Fibroblast of pulmonary artery (primary cell): Measurements from ENCODE around the gene DBT.

Experiments used
- DNase-seq: peaks from one replicate; pipeline ENCODE4 v3.0.0-alpha.2; 2010; ENCODE audit warnings: low read depth
- H3K4me3 ChIP-seq: replicated peaks from 2 replicates; pipeline ENCODE4 v1.5.1; 2011; ENCODE audit warnings: low read depth, mild to moderate bottlenecking, control low read depth, low read length, moderate library complexity
- CTCF ChIP-seq: IDR thresholded peaks from 2 replicates; pipeline ENCODE4 v1.5.1; 2011; ENCODE audit warnings: mild to moderate bottlenecking, control low read depth, low read length, inconsistent platforms; ENCODE audit errors: missing control alignments

The DBT gene

DNA sequence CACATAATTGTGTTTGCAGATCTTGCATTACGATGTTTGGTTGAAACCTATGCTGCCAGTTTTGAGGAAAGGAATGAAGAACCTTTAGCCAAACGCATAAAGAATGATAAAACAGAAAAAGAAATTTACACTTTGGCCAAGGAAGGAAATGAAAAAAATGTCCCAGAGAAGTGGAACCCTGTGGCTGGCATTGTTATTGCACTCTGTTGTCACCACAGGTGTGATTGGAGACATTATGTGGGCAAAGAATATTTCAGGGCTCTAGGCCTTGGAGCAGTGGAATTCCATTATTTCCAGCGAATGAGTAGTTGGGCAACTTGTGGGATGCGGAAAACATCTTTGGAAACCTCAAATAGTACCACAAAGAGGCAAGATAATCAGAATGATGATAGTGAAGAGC is 101.8 kb downstream of the DBT start:
- DNase-seq = no peak
- no peak overlapping the region for H3K4me3 ChIP-seq
- no peak for TF ChIP-seq CTCF

GRCh38 chr1:100146958-100147357 is 102.7 kb downstream of the DBT start:
- TF ChIP-seq CTCF = no peak
- no peak overlapping the region for H3K4me3 ChIP-seq
- no peak for DNase-seq

DNA sequence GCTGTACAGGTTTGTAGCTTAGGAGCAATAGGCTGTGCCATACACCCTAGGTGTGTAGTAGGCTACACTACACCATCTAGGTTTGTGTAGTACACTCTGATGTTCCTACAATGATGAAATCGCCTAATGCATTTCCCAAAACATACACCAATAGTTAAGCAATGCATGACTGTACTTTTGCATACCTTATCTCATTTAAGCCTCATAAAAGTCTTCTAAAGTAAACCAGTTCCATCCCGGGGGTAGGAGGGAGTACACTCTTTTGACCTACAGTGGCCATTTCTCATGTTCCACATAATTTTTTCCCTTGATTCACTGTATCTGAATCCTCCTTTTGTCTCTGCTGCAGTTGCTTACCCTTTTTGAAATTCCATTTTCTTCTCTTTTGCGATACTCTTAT is 104.5 kb downstream of the DBT start:
- no peak overlapping the region for H3K4me3 ChIP-seq
- TF ChIP-seq CTCF = no peak
- DNase-seq = no peak

- no peak for TF ChIP-seq CTCF
- no peak for DNase-seq
- H3K4me3 ChIP-seq = no peak overlapping the region
These were observed 107.3 kb downstream of the DBT start for GRCh38 chr1:100142343-100142742.

DNA sequence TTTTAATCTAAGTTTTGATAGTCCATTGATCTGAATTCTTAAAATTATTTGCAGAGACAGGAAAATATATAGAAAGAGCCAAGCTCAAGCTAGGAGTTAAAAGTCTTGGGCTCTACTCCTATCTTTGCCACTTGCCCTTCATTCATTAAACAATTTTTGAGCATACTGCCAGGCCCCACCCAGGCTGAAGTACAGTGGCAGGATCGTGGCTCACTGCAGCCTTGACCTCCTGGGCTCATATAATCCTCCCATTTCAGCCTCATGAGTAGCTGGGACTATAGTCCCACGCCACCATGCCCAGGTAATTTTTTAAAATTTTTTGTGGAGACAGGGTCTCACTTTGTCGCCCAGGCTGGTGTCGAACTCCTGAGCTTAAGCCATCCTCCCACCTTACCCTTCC is 108.4 kb downstream of the DBT start:
- H3K4me3 ChIP-seq = no peak overlapping the region
- DNase-seq = no peak
- TF ChIP-seq CTCF = no peak

DNA sequence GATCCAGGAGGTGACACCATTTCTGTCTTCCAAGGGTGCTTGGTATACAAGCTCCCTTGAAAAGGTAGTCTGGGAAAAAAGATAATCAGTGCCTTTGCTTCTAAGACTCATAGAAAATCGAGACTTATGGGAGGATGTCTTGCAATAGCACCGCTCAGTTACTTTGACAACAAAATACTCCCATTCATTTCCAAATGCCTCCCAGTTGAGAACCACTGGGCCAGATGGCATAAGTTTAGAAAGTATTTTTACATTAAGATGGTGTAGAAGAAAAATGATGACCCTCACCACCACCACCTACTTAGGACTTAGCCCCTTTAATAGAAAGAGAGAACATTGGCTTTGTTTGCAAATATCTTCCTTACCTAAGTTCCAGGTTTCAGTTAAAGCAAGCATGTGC is 112.0 kb downstream of the DBT start:
- no peak for TF ChIP-seq CTCF
- no peak overlapping the region for H3K4me3 ChIP-seq
- no peak for DNase-seq
